ENCODE results near the gene LAMA1.

LAMA1 gene

GRCh38 chr18:7079231-7079630 lies 38.4 kb downstream of the LAMA1 start:
- H3K4me3 ChIP-seq (ENCODE audit: low read length in 2 of 2) = no peak overlapping the region
- no peaks in the 10 kb centered on the region for H3K9me3 ChIP-seq (ENCODE audit: control insufficient read depth in 2 of 2, low read length in 2 of 2)

GRCh38 chr18:7072593-7072992 lies 45.0 kb downstream of the LAMA1 start:
- no peak overlapping the region for H3K9ac ChIP-seq (ENCODE audit: low read depth in 1 of 2, low read length in 2 of 2)
- no peak overlapping the region for H3K27ac ChIP-seq (ENCODE audit: low read depth in 2 of 2, low read length in 2 of 2)
- no peaks in the 10 kb centered on the region for H3K27me3 ChIP-seq (ENCODE audit: control insufficient read depth in 2 of 2, insufficient read depth in 2 of 2, low read length in 2 of 2)
- H3K4me3 ChIP-seq (ENCODE audit: low read length in 2 of 2) = no peak overlapping the region
- H3K9me3 ChIP-seq (ENCODE audit: control insufficient read depth in 2 of 2, low read length in 2 of 2) = no peaks in the 10 kb centered on the region
- no peaks in the 10 kb centered on the region for H3K4me1 ChIP-seq (ENCODE audit: control insufficient read depth in 2 of 2, insufficient read depth in 2 of 2, low read length in 2 of 2)
- H3K36me3 ChIP-seq (ENCODE audit: control insufficient read depth in 2 of 2, insufficient read depth in 2 of 2, low read length in 2 of 2) = no peaks in the 10 kb centered on the region

More at GRCh38 chr18:7079231-7079630, 38.4 kb downstream of the LAMA1 start:
- Histone ChIP-seq H3K9ac (ENCODE audit: low read depth in 1 of 2, low read length in 2 of 2) (no peak overlapping the region), H3K27ac (ENCODE audit: low read depth in 2 of 2, low read length in 2 of 2) (no peak overlapping the region), H3K27me3 (ENCODE audit: control insufficient read depth in 2 of 2, insufficient read depth in 2 of 2, low read length in 2 of 2) (no peaks in the 10 kb centered on the region), H3K36me3 (ENCODE audit: control insufficient read depth in 2 of 2, insufficient read depth in 2 of 2, low read length in 2 of 2) (no peaks in the 10 kb centered on the region), H3K4me1 (ENCODE audit: control insufficient read depth in 2 of 2, insufficient read depth in 2 of 2, low read length in 2 of 2) (no peaks in the 10 kb centered on the region)

- Histone ChIP-seq H3K9ac (ENCODE audit: low read depth in 1 of 2, low read length in 2 of 2) (no peak overlapping the region), H3K4me1 (ENCODE audit: control insufficient read depth in 2 of 2, insufficient read depth in 2 of 2, low read length in 2 of 2) (no peaks in the 10 kb centered on the region), H3K27ac (ENCODE audit: low read depth in 2 of 2, low read length in 2 of 2) (no peak overlapping the region), H3K27me3 (ENCODE audit: control insufficient read depth in 2 of 2, insufficient read depth in 2 of 2, low read length in 2 of 2) (no peaks in the 10 kb centered on the region), H3K4me3 (ENCODE audit: low read length in 2 of 2) (no peak overlapping the region), H3K9me3 (ENCODE audit: control insufficient read depth in 2 of 2, low read length in 2 of 2) (no peaks in the 10 kb centered on the region), H3K36me3 (ENCODE audit: control insufficient read depth in 2 of 2, insufficient read depth in 2 of 2, low read length in 2 of 2) (no peaks in the 10 kb centered on the region)
Observed at GRCh38 chr18:7071600-7071999, 46.0 kb downstream of the LAMA1 start.

- H3K27ac ChIP-seq (ENCODE audit: low read depth in 2 of 2, low read length in 2 of 2) = no peak overlapping the region
- H3K9ac ChIP-seq (ENCODE audit: low read depth in 1 of 2, low read length in 2 of 2) = no peak overlapping the region
- no peaks in the 10 kb centered on the region for H3K27me3 ChIP-seq (ENCODE audit: control insufficient read depth in 2 of 2, insufficient read depth in 2 of 2, low read length in 2 of 2)
- H3K9me3 ChIP-seq (ENCODE audit: control insufficient read depth in 2 of 2, low read length in 2 of 2) = no peaks in the 10 kb centered on the region
- no peaks in the 10 kb centered on the region for H3K4me1 ChIP-seq (ENCODE audit: control insufficient read depth in 2 of 2, insufficient read depth in 2 of 2, low read length in 2 of 2)
- no peak overlapping the region for H3K4me3 ChIP-seq (ENCODE audit: low read length in 2 of 2)
- no peaks in the 10 kb centered on the region for H3K36me3 ChIP-seq (ENCODE audit: control insufficient read depth in 2 of 2, insufficient read depth in 2 of 2, low read length in 2 of 2)
Observed at GRCh38 chr18:7070466-7070865, 47.1 kb downstream of the LAMA1 start.

GRCh38 chr18:7068871-7069590 lies 48.6 kb downstream of the LAMA1 start:
- no peaks in the 10 kb centered on the region for H3K27me3 ChIP-seq (ENCODE audit: control insufficient read depth in 2 of 2, insufficient read depth in 2 of 2, low read length in 2 of 2)
- H3K9ac ChIP-seq (ENCODE audit: low read depth in 1 of 2, low read length in 2 of 2) = no peak overlapping the region
- no peaks in the 10 kb centered on the region for H3K4me1 ChIP-seq (ENCODE audit: control insufficient read depth in 2 of 2, insufficient read depth in 2 of 2, low read length in 2 of 2)
- no peak overlapping the region for H3K27ac ChIP-seq (ENCODE audit: low read depth in 2 of 2, low read length in 2 of 2)
- H3K9me3 ChIP-seq (ENCODE audit: control insufficient read depth in 2 of 2, low read length in 2 of 2) = no peaks in the 10 kb centered on the region
- no peaks in the 10 kb centered on the region for H3K36me3 ChIP-seq (ENCODE audit: control insufficient read depth in 2 of 2, insufficient read depth in 2 of 2, low read length in 2 of 2)
- no peak overlapping the region for H3K4me3 ChIP-seq (ENCODE audit: low read length in 2 of 2)

GRCh38 chr18:7066965-7067555 lies 50.5 kb downstream of the LAMA1 start:
- no peak overlapping the region for H3K27ac ChIP-seq (ENCODE audit: low read depth in 2 of 2, low read length in 2 of 2)
- no peaks in the 10 kb centered on the region for H3K4me1 ChIP-seq (ENCODE audit: control insufficient read depth in 2 of 2, insufficient read depth in 2 of 2, low read length in 2 of 2)
- H3K9ac ChIP-seq (ENCODE audit: low read depth in 1 of 2, low read length in 2 of 2) = no peak overlapping the region
- H3K4me3 ChIP-seq (ENCODE audit: low read length in 2 of 2) = no peak overlapping the region
- no peaks in the 10 kb centered on the region for H3K9me3 ChIP-seq (ENCODE audit: control insufficient read depth in 2 of 2, low read length in 2 of 2)
- no peaks in the 10 kb centered on the region for H3K27me3 ChIP-seq (ENCODE audit: control insufficient read depth in 2 of 2, insufficient read depth in 2 of 2, low read length in 2 of 2)
- H3K36me3 ChIP-seq (ENCODE audit: control insufficient read depth in 2 of 2, insufficient read depth in 2 of 2, low read length in 2 of 2) = no peaks in the 10 kb centered on the region

DNA sequence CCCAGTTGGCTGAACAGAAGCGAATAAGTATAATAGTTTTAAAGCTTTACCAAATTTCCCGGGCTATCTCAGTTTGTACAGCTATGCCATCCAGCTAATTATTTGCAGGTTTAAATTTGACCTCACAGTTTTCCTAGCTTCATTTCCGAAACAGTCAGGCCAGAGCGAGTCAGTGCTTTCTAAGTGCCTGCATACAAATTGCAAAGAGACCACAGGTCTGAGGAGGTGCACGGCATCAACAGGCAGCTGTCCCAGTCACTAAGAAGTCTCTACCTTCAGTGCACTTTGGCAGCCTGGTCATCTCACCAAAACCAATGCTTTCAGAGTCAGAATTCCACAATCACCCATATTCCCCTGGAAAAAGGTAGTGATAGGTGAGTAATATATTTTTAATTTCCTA lies 51.9 kb downstream of the LAMA1 start:
- no peaks in the 10 kb centered on the region for H3K27me3 ChIP-seq (ENCODE audit: control insufficient read depth in 2 of 2, insufficient read depth in 2 of 2, low read length in 2 of 2)
- no peak overlapping the region for H3K9ac ChIP-seq (ENCODE audit: low read depth in 1 of 2, low read length in 2 of 2)
- no peak overlapping the region for H3K27ac ChIP-seq (ENCODE audit: low read depth in 2 of 2, low read length in 2 of 2)
- H3K4me1 ChIP-seq (ENCODE audit: control insufficient read depth in 2 of 2, insufficient read depth in 2 of 2, low read length in 2 of 2) = no peaks in the 10 kb centered on the region
- H3K9me3 ChIP-seq (ENCODE audit: control insufficient read depth in 2 of 2, low read length in 2 of 2) = no peaks in the 10 kb centered on the region
- no peak overlapping the region for H3K4me3 ChIP-seq (ENCODE audit: low read length in 2 of 2)
- no peaks in the 10 kb centered on the region for H3K36me3 ChIP-seq (ENCODE audit: control insufficient read depth in 2 of 2, insufficient read depth in 2 of 2, low read length in 2 of 2)

- H3K9me3 ChIP-seq (ENCODE audit: control insufficient read depth in 2 of 2, low read length in 2 of 2) = no peaks in the 10 kb centered on the region
- no peaks in the 10 kb centered on the region for H3K36me3 ChIP-seq (ENCODE audit: control insufficient read depth in 2 of 2, insufficient read depth in 2 of 2, low read length in 2 of 2)
- no peaks in the 10 kb centered on the region for H3K4me1 ChIP-seq (ENCODE audit: control insufficient read depth in 2 of 2, insufficient read depth in 2 of 2, low read length in 2 of 2)
- no peaks in the 10 kb centered on the region for H3K27me3 ChIP-seq (ENCODE audit: control insufficient read depth in 2 of 2, insufficient read depth in 2 of 2, low read length in 2 of 2)
- H3K4me3 ChIP-seq (ENCODE audit: low read length in 2 of 2) = no peak overlapping the region
- no peak overlapping the region for H3K9ac ChIP-seq (ENCODE audit: low read depth in 1 of 2, low read length in 2 of 2)
- no peak overlapping the region for H3K27ac ChIP-seq (ENCODE audit: low read depth in 2 of 2, low read length in 2 of 2)
Observed at GRCh38 chr18:7064346-7064745, 53.3 kb downstream of the LAMA1 start.

GRCh38 chr18:7062811-7063210 lies 54.8 kb downstream of the LAMA1 start:
- H3K27ac ChIP-seq (ENCODE audit: low read depth in 2 of 2, low read length in 2 of 2) = no peak overlapping the region
- no peaks in the 10 kb centered on the region for H3K9me3 ChIP-seq (ENCODE audit: control insufficient read depth in 2 of 2, low read length in 2 of 2)
- no peak overlapping the region for H3K4me3 ChIP-seq (ENCODE audit: low read length in 2 of 2)
- no peaks in the 10 kb centered on the region for H3K36me3 ChIP-seq (ENCODE audit: control insufficient read depth in 2 of 2, insufficient read depth in 2 of 2, low read length in 2 of 2)
- no peak overlapping the region for H3K9ac ChIP-seq (ENCODE audit: low read depth in 1 of 2, low read length in 2 of 2)
- H3K4me1 ChIP-seq (ENCODE audit: control insufficient read depth in 2 of 2, insufficient read depth in 2 of 2, low read length in 2 of 2) = no peaks in the 10 kb centered on the region
- no peaks in the 10 kb centered on the region for H3K27me3 ChIP-seq (ENCODE audit: control insufficient read depth in 2 of 2, insufficient read depth in 2 of 2, low read length in 2 of 2)

GRCh38 chr18:7062236-7062635 lies 55.4 kb downstream of the LAMA1 start:
- no peaks in the 10 kb centered on the region for H3K9me3 ChIP-seq (ENCODE audit: control insufficient read depth in 2 of 2, low read length in 2 of 2)
- no peak overlapping the region for H3K4me3 ChIP-seq (ENCODE audit: low read length in 2 of 2)
- no peaks in the 10 kb centered on the region for H3K4me1 ChIP-seq (ENCODE audit: control insufficient read depth in 2 of 2, insufficient read depth in 2 of 2, low read length in 2 of 2)
- no peak overlapping the region for H3K27ac ChIP-seq (ENCODE audit: low read depth in 2 of 2, low read length in 2 of 2)
- no peak overlapping the region for H3K9ac ChIP-seq (ENCODE audit: low read depth in 1 of 2, low read length in 2 of 2)
- H3K27me3 ChIP-seq (ENCODE audit: control insufficient read depth in 2 of 2, insufficient read depth in 2 of 2, low read length in 2 of 2) = no peaks in the 10 kb centered on the region
- no peaks in the 10 kb centered on the region for H3K36me3 ChIP-seq (ENCODE audit: control insufficient read depth in 2 of 2, insufficient read depth in 2 of 2, low read length in 2 of 2)

Measured in mucosa of rectum (tissue), 2 donors.